ENCODE data around the gene SEPTIN1.

DNA sequence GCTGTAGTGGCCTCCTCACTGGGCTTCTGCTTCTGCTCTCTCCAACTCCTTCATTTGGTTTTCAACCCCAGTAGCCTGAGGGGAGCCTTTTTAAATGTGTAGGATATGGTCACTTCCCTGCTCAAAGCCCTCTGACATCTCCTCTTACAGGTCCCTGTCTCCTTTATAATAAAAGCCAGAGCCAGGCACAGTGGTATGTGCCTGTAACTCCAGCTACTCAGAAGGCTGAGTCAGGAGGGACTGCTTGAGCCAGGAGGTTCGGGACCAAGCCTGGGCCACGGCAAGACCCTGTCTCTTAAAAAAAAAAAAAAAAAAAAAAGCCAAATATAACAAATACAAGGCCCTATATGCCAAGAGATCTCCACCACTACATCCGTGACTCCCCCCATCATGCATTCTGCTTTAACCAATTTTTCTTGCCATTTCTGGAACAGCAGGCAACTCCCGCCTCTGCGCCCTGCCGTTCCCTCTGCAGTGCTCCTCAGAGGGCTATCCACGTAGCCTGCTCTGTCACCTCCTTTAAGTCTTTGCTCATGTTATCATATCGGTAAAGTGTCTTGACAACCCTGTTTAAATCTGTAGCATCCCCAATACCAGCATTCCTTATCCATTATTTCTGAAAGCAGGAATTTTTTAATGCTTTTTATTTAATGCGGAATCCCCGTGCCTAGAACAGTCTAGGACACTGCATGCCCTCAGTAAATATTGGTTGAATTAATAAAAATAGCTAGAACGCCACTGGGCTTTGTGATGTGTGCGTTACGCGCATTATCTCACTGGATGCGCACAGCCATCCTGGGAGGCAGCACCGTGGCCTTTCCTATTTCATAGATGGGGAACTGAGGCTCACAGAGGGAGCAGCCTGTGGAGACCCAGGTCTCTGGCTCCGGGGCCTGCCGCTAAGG is 34.5 kb upstream of the SEPTIN1 start:
- TF ChIP-seq SP1 (IDR thresholded peaks at IDR 0.05) (no peak), SP1 (CRISPR knock-in tag; IDR thresholded peaks at IDR 0.05) (no peak), POLR2A (IDR thresholded peaks at IDR 0.05; ENCODE audit: insufficient read depth in 1 of 2, low read depth in 2 of 2, low read length in 2 of 2) (no peak)
